Fibroblast of the conjunctiva (primary cell): ENCODE measurements around the gene MEF2A.
A peak's percentile ranks its signal among the peaks of the same experiment; 100 is the strongest.
"Not testable (repeated sequence)": the region's sequence is repeated elsewhere in the genome, so short reads cannot be mapped to it uniquely, and the experiment has no call there.

ENCODE experiments used
- DNase-seq: peaks from one replicate; pipeline ENCODE4 v3.0.0-alpha.2; 2010; ENCODE audit warnings: low read depth

MEF2A gene

DNA sequence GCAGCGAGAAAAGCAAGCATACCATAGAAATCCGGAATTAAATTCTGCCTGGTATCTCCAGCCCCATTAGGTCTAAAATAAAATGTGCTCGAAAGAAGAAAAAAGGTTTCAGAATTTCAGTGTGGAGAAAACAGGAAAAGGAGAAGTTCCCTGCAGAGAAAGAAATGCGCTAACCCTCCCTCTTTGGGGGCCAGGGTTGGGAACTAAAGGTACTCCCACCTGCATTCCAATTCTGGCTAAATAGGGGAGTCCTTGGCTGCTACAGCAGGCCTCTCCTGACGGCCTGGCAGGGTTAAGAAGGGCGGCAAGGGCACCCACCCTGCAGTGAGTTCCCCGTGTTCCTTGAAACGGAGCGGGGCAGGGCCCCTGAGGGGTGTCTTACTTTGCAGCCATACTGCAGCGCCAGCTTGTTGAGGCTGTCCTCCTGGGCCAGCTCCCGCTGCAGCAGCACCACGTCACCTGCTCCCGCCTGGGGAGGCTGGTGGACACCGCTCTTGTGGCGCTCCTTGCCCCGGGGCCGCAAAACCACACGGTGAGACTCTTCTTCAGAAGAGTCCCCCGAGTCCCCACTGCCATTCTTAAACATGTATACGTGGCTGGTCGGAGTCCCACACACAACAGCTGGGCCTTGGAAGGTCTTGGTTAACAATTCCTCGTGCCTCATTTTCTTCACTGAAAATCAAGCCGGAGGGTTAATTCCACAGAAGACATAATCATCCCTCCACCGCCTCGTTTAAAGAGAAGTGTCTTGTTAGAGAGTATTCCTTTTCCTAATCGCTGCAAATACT is 165.7 kb downstream of the MEF2A start:
- DNase-seq, result no peak

DNA sequence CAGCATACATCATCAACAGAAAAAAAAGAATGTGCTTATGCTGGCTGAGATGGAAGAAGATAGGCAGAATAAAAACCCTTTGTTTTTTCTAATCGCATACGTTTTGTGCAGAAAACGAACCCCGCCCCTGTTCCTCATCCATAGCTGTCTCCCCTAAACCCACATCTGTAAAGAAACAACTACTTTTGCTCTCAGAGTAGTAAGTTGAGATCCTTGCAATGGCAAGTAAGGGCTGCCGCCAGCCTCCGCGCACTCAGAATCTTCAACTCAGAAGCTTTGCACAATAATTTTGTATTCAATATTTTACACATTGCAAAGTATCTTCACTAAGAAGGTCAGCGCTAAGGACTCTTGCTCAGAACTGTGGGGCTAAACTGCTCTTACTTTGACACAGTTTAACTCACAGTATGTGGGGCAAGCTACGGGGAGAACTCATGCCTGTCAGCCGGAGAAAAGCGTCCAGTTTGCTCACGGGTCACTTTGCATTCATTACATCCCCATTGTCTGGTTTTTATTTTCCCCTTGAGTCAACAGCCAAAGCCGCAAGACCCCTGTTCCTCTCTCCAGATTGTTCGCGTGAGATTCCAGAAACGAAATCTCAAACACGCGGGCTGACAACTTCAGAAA is 166.5 kb downstream of the MEF2A start:
- peak; percentile 10 for DNase-seq

DNA sequence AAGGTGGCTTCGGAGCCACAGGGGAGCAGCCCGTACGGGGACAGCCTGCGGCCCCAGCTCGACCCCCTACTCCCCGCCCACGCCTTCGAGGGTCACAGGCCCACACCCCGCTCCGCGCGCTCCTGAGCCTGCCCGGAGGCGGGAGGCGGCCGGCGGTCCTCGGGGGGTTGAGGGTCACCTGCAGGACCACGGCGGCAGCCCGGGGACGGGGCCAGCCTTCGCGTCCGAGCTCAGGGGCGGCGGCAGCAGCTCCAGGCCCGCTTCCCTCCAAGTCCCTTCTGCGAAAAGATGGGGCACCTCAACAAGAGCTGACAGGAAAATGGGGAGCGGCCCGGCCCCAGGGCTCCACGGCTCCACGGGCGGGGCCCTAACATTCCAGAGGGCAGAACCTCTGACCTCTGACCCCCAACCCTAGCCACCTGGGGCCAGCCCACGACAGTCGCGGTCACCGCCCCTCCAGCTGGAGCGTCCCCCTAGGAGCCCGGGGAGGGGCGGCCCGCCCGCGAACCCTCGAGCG is 167.0 kb downstream of the MEF2A start:
- no peak for DNase-seq

DNA sequence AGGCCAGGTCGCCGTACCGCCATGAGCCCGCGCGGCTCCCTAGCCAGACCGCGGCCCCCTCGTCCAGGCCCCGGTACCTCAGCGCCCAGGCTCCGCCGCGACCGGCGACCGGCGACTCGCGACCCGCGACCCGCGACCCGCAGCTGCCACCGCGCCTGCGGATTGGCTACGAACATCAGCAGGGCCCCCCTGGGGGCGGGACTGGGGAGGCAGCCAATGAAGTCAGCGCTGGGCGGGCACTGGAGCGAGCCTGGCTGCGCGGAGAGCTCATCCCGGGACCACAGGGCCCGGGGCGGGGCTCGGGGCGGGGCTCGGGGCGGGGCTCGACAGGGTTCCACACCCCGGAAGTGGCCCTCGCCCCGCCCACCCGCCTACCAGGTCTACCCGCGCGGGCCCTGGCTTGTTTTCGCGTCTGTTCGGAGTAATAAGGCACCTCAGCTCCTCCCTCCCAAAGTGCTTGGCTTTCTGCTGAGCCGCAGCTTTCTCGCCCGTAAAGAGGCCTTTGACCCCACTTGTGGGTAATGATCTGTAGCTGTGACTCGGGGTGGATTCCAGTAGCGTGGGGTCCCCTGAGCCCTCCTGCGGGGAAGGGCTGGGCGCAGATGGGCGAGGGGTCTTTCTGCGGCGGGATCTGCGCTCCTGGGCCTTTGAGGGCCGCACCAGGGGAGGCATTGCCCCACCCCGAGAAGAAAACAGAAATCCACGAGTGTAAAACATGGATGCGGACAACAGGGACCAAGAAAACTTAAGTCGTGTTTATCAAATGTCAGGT is 167.7 kb downstream of the MEF2A start, which contains the start of gene LYSMD4:
TSS of gene LYSMD4 (minus strand) at position 170 of the 772 bp plus-strand sequence. CDS start 1,438 bp downstream, outside the sequence.
- DNase-seq, result peak; percentile 89

DNA sequence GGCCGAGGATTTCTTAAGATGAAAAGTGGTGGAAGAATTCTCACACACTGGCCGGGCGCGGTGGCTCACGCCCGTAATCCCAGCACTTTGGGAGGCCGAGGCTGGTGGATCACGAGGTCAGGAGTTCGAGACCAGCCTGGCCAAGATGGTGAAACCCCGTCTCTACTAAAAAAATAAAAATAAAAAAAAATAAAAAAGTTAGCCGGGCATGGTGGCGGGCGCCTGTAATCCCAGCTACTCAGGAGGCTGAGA is 168.2 kb downstream of the MEF2A start:
- DNase-seq, result not testable (repeated sequence)

DNA sequence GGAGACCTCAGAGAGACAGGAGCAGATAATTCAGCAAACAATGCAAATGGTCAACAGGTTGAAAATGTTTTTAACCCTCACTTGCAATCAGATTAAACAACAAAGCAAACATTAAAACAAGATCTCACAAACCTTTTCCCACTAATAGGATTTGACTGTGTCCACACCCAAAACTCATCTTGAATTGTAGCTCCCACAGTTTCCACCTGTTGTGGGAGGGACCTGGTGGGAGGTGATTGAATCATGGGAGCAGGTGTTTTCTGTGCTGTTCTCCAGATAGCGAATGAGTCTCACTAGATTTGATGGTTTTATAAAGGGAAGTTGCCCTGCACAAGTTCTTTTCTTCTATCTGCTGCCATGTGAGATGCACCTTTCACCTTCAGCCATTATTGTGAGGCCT is 168.8 kb downstream of the MEF2A start:
- no peak for DNase-seq

DNA sequence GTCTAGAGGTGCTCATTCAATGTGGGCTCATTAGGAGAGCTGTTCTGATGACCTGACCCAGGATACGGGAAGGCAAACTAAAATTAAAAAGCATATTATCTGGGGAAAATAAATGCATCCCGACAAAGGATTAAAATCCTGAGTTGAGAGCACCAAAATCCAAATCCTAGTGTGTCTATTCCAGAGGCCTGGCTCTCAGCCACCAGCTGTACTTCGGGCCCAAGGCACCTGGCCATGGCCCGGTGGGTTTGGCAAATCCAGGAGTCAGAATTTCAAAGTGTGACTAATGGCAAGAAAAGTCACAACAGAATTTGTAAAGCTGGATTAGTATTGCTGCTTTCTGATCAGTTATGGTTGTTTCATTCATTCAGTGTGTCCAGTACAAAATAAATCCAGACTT is 170.1 kb downstream of the MEF2A start:
- no peak for DNase-seq

DNA sequence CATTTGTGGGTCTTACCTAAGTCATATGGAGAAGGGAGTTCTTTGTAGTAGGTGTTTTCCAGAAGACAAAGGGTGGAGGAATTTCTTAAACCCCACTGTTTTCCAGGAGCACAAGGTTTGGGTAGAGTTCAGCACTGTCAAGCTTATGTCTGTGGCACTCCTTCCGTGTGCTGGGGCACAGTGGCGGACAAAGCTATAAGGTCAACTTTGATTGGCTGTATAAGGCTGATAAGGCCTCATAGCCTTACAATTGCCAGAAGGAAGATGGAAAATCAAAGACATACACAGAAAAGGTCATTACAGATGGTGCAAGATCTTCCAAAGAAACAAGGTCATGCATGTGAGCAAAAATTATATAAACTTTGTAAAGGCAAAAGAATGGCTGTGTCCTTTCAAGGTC is 170.9 kb downstream of the MEF2A start:
- no peak for DNase-seq

DNA sequence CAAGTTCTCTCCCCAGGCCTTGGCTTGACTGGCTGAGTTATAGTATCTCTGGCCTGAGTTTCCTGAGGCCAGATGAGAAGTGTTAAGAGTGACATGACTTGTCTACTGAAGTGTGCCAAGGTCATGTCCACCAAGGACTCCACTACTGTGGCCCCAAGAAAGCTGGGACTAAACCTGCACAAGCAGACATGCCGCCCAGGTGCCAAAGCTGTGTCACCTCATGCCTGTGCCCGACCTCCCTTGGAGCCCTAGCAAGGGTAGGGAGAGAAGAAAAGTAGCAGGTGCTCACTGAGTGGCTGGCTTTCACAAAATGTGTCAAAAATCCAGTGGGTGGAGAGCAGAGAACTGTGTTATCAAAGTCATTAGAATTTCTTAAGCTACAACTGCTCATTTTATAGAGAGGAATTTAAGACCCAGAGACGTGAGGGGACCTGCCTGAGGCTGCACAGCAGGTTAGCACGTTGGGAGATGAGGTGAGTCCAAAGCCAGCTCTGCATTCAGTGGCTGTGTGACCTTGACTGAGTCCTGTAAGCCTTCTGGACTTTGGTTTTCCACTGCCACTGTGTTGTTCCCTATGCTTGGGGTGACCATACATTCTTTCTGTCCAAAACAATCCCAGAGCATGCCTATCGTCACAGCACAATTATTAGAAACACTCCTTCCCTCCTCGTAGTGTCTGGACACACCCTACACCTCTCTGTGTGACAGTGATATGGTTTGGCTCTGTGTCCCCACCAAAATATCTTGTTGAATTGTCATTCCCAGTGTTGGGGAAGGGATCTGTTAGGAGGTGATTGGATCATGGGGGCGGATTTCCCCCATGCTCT is 172.4 kb downstream of the MEF2A start:
- no peak for DNase-seq

DNA sequence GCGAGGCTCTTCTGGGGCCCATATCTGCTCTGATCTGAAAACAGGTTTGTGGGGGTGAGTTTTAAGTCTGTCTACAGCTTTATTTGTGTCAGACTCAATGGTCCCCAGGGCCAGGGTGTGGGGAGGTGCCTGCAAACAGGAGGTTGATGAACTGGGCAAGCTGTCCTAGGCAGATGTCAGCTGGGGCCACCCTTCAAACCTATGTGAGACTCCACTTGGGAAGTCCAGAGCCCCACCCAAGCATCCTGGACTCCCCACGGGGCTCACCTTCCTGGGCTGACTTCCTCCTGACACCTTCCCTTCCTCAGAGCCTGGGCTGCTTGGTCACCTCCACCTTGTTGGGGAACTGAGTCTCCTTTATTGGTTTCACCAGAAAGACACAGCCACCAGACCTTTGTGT is 176.1 kb downstream of the MEF2A start:
- no peak for DNase-seq

DNA sequence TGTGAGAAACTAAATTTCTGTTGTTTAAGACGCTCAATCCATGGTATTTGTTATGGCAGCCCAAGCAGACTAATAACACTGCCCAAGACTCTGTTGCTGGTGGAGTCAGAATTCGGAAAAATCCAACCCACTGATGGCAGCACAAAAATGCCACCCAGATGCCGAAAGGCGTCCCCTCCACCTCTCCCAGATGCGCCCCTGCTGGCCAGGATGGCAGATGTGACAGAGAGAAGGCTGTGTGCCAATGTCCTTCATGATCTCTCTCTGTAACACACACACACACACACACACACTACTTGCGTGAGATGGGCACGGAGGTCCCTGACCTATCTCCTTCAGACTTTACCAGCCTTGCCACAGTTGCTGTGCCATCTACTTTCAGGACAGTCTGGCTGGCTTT is 178.4 kb downstream of the MEF2A start:
- DNase-seq, result no peak

DNA sequence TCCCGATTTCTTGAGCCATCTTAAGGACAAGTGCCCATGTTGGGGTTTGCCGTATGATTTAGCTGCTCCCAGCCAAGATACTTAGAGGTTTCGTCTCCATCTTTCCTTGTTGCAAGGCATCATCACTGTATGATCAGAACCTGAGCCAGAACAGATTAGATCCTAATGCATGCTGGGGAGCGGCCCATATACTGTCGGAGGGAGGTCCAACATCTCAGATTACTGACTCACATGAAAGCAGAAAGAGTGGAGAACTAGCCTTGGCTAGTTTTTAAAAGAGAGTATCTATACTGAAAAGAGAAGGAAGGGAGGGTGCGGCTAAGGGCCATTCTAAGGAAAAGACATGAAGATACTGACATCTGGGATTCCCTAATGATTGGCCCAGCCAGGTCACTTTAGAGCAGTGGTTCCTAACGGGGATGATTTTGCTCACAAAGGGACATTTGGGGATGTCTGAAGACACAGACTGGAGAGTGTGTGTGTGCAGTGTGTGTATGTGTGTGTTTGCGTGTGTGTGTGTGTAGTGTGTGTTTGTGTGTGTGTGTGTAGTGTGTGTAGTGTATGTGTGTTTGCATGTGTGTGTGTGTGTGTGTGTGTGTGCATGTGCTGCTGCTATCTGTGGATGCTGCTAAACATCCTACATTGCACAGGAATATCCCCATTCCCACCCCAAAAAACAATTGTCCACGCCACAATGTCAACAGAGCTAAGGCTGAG is 179.7 kb downstream of the MEF2A start:
- DNase-seq, result no peak

DNA sequence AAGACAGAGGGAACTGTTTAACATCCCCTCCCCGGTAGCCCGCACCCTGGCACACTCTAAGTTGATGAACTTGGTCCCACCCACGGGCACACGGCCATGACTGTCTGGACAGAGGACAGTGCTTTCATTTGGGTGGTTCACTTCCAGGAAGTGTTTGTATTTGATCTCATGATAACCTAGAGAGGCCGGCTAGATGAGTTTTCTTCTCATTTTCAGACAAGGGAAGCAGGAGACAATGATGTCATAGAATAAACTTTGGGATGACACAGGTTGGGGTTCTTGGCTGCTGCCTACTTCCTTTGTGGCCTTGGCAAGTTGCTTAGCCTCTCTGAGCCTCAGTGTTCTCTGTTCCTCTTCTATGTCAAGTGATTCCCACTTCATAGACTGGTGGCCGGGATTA is 183.6 kb downstream of the MEF2A start:
- DNase-seq, result no peak

DNA sequence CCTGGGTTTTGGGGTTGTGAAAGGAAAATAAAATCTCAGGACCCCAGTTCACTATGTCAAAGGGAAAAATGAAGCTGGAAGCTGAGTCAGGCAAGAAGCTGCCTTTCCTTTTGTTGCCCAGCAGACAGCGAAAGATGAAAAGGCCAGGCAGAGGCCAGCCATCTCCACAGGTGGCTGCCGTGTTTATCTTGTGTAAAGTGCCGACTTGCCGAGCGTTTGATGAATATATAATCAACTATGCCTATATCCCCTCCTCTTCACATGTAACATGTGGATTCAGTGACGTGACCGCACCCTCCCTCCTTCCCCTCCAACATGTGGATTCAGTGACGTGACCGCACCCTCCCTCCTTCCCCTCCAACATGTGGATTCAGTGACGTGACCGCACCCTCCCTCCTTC is 184.5 kb downstream of the MEF2A start:
- not testable (repeated sequence) for DNase-seq

DNA sequence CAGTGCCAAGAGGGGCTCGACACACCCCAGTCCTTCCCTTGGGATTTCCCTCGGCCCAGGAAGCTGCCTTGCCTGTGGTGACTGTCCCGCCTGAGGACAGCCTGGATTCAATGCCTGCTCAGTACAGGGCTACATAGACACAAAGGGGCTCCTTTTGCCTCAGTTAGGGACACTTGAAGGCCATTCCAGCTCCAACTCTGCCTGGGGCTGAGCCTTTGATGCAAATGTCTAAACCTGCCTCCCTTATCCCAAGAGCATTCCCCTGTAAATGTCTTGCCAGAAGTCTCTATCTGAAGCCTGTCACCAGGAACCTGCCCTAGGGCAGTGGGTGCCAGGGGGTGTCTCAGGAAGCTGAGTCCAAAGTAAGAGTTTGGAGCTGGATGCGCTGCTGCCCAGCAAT is 186.8 kb downstream of the MEF2A start:
- DNase-seq, result no peak

DNA sequence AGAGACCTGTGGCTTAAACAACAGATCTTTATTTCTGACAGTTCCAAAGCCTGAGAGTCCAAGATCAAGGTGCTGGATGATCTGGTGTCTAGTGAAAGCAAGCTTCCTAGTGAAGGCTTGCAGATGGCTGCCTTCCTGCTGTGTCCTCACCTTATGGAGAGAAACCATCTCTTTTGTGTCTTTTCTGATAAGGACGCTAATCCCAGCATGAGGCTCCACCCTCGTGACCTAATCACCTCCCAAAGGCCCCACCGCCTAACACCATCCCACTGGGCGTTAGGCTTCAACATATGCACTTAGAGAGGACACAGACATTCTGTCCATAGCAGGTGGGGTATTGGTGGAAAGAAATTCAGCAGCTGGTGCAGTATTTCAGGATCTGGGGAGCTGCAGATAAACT is 187.3 kb downstream of the MEF2A start:
- no peak for DNase-seq

DNA sequence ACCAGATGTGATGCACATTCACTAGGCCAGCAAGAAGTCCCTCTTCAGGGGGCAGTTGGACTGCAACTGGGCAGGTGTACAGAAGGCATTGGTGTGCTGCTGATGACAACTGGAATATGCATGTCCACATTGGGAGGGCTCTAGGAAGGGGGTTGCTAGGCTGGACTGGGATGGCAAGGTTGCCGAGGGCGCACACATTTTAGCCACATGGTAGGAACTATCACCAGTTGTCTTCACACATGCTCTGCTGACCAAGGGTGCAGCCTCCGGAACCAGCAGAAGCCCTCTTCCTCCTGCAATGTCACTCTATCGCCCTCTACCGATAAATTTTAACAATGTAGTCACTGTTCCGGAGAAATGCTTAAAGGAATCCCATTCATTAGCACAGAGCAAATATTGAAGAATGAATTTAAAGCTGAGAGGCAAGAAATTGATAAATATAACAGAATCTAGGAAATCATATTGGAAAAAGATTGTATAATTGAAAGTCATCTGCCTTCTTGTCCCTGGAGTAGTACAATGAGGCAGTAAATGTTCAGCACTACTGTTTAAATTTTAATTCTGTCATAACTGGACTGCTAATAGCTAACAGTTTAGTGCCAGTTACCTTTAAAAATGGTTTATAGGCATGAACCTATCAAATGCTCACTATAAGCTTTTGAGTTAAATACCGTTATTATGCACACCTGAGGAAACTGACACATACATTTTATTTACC is 190.1 kb downstream of the MEF2A start:
- DNase-seq, result peak; percentile 55

DNA sequence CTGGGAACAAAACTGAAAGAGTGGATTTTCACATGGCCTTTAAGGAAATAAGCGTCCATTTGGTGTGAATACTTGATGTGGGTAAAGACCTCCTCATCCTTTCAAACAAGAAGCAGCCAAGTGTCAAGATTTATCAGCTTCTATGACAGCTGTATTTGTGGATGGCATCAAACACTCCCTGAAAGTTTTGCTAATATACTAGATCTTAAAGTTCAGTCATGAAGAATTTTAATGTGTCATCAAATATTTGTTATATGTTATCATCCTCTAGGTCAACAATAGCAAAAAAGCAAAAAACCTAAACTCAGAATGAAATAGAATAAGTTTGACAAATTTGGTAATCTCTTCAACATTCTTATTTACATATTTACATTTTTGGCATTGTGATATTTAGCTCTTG is 196.5 kb downstream of the MEF2A start:
- no peak for DNase-seq

DNA sequence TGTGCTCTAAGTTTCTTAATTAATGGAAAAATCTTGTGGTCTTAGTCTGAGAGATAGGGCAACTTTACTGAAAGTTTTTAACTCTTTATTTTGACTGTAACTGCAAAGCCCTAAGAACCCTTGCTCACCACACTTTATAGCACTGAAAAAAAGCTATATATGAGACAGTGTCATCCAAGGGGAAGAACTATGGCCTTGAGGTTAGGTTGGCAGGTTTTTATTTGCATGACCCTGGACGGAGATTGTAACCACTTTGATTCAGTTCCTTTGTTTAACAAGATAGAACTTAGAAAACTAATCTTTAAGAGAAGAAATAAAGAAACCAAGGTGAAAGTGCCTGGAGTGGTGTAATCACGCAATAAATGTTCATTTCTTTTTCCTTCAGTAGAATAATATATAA is 198.0 kb downstream of the MEF2A start:
- no peak for DNase-seq

DNA sequence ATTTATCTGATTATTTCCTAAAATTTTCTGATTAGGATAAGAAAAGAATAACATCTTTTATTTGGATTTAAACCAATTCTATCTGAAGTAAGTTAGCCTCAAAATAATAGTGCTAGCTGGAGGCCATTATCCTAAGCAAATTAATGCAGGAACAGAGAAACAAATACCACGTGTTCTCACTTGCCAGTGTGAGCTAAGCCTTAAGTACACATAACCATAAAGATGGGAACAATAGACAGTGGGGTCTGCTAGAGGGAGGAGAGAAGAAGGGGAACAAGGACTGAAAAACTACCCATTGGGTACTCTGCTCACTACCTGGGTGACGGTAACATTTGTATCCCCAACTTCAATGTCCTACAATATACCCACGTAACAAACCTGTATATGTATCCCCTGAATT is 198.7 kb downstream of the MEF2A start:
- no peak for DNase-seq
